Measurements from ENCODE around the gene RPL4.

Gene RPL4

GRCh38 chr15:66456211-66456610 is 48.4 kb downstream of the RPL4 start:
- TF ChIP-seq CTCF (IDR thresholded peaks at IDR 0.05; ENCODE audit: insufficient read depth, low read depth, low read length, missing control alignments): no peak
- DNase-seq (ENCODE audit: low read depth): no peak
- H3K4me3 ChIP-seq (ENCODE audit: low read depth, low read length): no peak overlapping the region

GRCh38 chr15:66454143-66454542 is 50.5 kb downstream of the RPL4 start:
- TF ChIP-seq CTCF (IDR thresholded peaks at IDR 0.05; ENCODE audit: insufficient read depth, low read depth, low read length, missing control alignments): no peak
- DNase-seq (ENCODE audit: low read depth): no peak
- H3K4me3 ChIP-seq (ENCODE audit: low read depth, low read length): no peak overlapping the region

GRCh38 chr15:66452971-66453580 is 51.6 kb downstream of the RPL4 start:
- no peak for DNase-seq (ENCODE audit: low read depth)
- TF ChIP-seq CTCF (IDR thresholded peaks at IDR 0.05; ENCODE audit: insufficient read depth, low read depth, low read length, missing control alignments): no peak

GRCh38 chr15:66452420-66452819 is 52.2 kb downstream of the RPL4 start:
- no peak overlapping the region for H3K4me3 ChIP-seq (ENCODE audit: low read depth, low read length)
- no peak for DNase-seq (ENCODE audit: low read depth)
- no peak for TF ChIP-seq CTCF (IDR thresholded peaks at IDR 0.05; ENCODE audit: insufficient read depth, low read depth, low read length, missing control alignments)

More at GRCh38 chr15:66452971-66453580, 51.6 kb downstream of the RPL4 start:
- no peak overlapping the region for H3K4me3 ChIP-seq (ENCODE audit: low read depth, low read length)

Measured in GM12865 (cell line).